Stimulated activated CD4-positive, alpha-beta T cell treated with anti-CD3 and anti-CD28 coated beads, TNF-alpha, amount 100 ng/mL, for 4 hours (primary cell): ENCODE results near the gene SLC37A4.
"Not testable (repeated sequence)": the region's sequence is repeated elsewhere in the genome, so short reads cannot be mapped to it uniquely, and the experiment has no call there.

Experiments used
- DNase-seq, 3 experiments: peaks; one replicate each; pipeline ENCODE4 v3.0.0-alpha.2; 2020; ENCODE audit warnings: low read depth in 3 of 3

Gene SLC37A4

GRCh38 chr11:119041821-119042514 is 11.3 kb upstream of the SLC37A4 start:
- DNase-seq: no peak

DNA sequence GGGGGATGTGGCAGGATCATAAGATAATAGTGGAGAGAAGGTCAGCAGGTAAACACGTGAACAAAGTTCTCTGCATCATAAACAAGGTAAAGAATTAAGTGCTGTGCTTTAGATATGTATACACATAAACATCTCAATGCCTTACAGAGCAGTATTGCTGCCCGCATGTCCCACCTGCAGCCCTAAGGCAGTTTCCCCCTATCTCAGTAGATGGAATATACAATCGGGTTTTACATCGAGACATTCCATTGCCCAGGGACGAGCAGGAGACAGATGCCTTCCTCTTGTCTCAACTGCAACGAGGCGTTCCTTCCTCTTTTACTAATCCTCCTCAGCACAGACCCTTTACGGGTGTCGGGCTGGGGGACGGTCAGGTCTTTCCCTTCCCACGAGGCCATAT is 8.8 kb upstream of the SLC37A4 start:
- not testable (repeated sequence) for DNase-seq

DNA sequence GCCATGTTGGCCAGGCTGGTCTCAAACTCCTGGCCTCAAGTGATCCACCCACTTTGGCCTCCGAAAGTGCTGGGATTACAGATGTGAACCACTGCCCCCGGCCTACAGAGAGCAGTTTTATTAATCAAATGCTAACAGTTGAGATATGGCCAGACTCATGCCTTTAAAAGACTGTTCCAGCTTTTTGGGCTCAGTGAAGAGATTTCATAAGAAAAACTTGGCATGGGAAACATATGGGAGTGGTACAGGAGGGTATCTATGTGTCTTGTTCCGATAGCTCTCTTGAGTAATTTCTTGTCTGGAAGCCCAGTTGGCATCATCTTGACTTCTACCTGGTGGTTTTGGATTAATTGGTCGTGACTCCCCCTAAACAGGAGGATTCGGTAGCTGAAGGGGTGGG is 8.2 kb upstream of the SLC37A4 start:
- DNase-seq: no peak

GRCh38 chr11:119034813-119035212 is 4.1 kb upstream of the SLC37A4 start:
- no peak for DNase-seq

DNA sequence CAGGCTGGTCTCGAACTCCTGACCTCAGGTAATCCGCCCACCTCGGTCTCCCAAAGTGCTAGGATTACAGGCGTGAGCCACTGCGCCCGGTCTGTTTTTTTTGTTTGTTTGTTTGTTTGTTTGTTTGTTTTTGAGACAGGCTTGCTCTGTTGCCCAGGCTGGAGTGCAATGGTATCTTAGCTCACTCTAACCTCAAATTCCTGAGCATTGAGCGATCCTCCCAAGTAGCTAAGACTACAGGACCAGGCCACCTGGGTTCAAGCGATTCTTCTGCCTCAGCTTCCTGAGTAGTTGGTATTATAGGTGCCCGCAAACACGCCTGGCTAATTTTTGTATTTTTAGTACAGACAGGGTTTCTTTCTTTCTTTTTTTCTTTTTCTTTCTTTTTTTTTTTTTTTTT is 2.7 kb upstream of the SLC37A4 start:
- DNase-seq: not testable (repeated sequence)

DNA sequence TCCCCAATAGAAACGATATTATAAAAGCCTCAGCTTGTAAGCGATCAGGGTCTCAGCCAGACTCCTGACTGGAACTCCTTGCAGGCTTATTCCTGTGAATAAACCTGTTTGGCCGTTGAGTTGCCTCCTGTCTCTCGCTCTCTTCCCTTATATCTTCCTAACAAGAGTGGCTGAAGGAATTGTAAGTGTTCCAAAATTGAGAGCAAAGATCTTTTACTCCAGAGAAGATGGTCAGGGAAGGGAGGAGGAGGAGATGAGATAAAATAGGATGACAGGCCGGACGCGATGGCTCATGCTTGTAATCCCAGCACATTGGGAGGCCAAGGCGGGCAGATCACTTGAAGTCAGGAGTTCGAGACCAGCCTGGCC is 1.2 kb upstream of the SLC37A4 start:
- DNase-seq: no peak

GRCh38 chr11:119030029-119030328 is 698 bp downstream of the SLC37A4 start:
- no peak for DNase-seq

DNA sequence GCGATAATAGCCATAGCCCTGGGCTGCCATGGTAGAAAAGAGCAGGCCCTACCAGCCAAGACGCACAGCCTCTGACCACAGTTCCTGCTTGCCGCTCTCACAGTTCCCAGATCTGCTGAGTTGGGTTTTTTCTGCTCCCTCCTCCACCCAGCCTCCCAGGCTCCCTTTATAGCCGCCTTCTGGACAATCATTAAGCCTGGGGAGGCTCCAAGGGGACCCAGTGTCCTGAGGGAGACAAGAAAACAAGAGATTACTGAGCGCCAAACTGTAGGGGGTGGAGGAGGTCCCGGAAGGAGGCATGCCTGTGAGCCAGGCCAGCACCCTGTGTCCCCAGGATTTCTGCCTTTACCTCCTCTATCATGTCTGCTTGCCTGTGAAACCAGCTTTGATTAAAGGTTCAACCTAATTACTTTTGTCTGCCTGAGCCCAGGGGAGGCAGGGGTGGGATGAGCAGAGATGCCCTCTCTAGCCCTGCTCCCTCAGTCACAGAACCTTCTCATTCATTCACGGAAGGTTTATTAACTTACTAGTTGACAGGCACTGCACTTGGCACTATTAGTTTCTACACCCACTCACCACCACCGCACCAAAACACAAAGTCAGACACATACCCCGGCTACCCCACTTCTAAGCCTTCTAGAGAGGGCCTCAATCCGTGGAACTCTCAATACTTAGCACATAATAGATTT is 1.2 kb downstream of the SLC37A4 start:
- peak in 2 of 3 experiments; percentile 27 for DNase-seq

DNA sequence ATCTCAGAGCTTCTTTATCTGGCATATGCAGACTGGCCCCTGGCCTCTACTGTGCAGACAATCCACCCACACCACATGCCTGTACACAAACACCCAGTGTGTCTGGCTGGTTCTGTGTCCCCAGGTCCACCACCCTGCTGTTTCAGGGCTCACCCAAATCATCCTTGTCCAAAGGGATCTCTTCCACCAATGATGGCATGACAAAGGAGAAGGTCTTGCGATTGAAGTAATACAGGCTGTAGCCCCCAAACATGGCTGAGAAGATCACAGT is 1.7 kb downstream of the SLC37A4 start:
- DNase-seq: no peak

DNA sequence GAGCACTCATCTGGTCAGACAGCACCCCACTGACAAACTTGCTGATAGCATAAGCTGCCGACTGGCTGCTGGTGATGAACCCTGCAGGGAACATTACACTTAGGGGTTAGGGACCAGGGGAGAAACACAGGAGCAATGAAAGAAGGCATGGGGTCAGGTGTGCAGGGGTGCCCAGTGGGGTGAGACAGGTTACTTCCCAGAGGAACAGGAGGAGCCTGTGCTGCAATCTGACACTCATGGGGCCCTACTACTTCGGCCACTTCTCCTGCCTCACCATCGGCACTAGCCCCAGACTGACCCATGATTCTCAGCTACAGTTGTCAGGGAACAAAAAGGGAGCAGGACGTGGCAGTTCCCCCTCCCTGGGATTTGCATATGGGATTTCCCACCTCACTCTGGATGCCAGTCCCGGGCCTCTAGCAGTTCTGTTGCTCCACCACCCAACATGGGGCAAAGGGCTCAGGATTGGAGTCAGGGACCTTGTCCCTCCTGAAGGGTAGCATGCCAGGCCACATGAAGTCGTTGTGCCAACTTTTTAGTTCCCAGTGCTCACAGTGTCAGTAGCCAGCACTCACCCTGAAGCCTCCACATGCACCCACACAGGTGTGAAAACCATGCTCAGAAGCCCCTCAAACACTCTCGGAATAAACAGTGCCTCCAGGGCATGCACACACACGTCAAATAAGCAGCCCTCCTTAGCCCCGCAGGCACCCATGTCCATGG is 2.2 kb downstream of the SLC37A4 start:
- DNase-seq: no peak

- no peak for DNase-seq
Measured at GRCh38 chr11:119027561-119028345, 2.9 kb downstream of the SLC37A4 start.

GRCh38 chr11:119026970-119027369 is 3.7 kb downstream of the SLC37A4 start:
- no peak for DNase-seq

GRCh38 chr11:119025978-119026766 is 4.5 kb downstream of the SLC37A4 start:
- DNase-seq: no peak

DNA sequence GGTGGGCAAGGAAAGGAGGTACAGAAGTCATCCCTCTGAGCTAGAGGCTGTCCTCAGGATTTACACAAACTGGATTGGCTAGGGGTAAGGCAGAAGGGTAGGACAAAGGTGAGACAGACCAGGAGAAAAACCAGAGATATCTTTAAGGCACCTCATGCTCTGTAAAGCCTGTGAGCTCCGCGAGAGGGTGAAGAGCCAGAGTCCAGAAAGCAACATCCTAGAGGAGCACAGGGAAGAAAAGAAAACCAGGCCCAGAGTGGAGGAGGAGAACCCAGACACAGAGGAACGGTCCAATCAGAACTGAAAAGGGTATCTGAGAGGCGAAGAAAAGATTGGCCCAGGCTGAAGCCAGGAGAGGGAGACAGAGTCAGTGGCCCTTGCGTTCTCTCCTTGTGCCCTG is 5.1 kb downstream of the SLC37A4 start:
- no peak for DNase-seq

- DNase-seq: no peak
Measured at GRCh38 chr11:119025099-119025473, 5.6 kb downstream of the SLC37A4 start.

DNA sequence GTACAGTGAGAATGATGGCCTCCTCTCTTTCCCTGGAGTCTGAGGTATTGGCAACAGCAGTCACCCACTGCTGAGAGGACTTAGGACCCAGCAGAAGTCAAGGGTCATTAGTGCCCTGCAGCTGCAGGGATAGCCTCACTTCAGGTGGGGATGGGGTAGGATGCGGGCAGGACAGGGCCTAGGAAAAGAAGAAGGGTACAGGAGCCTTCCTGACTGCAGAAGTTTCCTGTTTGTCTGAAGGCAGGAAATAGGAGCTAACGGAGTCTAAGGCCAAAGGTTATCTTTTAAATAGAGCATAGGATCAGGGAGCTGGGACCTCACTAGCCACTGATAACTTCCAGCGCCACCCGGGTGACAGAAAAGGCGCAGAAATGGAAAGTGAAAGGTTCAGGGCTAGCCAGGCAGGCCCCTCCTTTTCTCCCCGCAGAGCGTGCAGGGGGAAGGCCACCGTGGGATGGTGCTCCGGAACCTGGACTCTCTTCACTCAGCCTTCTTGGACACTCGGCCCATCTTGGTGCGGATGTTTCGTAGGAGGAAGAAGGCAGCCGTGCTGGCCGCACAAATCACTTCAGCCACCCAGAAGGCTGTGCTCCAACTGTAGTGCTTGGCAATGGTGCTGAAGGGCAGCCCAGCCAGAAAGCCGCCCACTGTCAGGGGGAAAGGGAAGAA is 6.1 kb downstream of the SLC37A4 start:
- no peak for DNase-seq

DNA sequence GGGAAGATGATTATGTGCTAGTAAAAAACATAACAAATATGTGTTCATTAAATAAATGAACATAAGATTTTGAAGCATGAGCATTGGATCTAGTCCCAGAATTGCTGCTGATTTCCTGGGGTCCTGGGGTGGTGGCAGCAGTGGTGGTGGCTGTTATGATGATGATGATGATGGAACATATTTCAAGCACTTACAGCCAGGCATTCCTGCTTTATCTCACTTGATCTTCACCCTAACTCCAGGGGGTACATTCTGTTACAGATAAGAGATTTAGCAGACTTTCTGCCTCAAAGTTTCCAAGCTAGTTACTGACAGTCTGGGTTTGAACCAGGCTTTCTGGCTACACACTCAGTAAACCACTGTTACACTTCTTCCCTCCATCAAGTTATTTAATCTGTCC is 6.9 kb downstream of the SLC37A4 start:
- no peak for DNase-seq

DNA sequence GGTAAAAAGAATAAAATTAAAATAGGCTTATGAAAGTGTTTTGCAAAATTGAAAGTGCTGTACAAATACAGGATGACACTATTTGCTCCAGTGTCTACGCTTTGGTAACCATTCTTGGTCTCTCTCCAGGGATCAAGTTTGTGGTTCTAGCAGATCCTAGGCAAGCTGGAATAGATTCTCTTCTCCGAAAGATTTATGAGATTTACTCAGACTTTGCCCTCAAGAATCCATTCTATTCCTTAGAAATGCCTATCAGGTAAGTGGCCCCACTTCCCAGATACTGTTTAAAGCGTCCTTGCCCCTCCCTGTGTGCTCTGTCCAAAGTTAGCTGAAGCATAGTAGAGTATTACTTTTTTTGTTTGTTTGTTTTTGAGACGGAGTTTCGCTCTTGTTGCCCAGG is 9.0 kb downstream of the SLC37A4 start:
- no peak for DNase-seq

DNA sequence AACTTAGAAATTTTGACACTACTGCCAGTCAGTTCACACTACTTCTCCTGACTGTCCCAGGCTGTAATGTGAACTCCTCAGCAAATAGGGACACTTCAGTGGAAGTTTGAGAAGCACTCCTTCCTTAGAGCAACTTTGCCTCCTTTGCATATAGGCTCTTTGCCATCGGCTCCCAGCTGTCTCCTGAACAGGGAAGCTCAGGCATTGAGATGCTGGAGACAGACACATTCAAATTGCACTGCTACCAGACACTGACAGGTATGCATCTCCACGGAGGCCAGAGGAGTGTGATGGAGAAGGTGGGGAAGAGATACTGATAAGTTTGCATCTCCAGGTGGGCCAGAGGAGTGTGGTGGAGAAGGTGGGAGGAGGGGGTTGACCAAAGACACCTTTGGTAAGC is 10.7 kb downstream of the SLC37A4 start:
- DNase-seq: no peak

DNA sequence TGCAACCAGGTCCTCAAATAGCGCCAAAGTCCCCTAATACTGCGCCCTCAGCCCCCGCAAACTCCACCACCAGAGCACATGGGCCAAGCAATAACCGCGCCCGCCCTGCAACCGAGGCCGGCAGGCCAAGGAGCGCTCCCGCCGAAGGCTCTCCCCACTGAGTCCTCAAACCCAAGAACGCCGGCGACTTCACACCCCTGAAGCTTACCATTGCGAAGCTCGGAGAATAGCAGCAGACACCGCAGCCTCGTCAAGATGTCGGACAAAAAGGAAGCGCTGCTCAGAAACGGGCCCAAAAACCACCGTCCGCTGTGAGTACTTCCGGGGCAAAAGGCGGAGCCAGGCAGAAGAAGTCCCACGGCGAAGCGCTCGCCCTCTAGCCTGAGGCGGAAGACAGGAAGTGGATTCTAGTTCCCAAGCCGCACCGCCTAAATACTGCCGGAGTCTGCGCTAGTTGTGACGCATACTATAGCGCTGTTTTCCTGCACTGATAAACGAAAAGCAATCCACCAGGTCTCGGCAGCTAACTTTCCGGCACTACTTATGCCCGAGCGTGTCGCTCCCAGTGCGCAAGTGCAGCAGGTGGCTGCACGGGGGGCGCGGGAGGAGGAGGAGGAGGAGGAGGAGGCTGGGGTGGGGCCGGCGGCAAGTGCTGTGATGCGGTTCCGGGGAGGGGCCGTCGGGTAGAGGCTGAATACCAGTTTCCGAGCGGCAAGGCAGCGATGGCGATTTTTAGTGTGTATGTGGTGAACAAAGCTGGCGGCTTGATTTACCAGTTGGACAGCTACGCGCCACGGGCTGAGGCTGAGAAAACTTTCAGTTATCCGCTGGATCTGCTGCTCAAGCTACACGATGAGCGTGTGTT is 12.4 kb downstream of the SLC37A4 start, which contains the start of the genes RPS25 and TRAPPC4:
Gene RPS25 (minus strand): TSS at position 270 of the 865 bp plus-strand sequence. CDS start 59 bp downstream, at position 211.
Gene TRAPPC4 (plus strand): TSS at position 693 of the 865 bp plus-strand sequence. CDS start 30 bp downstream, at position 723.
- DNase-seq: peak; percentile 85 to 91 (median 89)
